ENCODE data around the gene CCDC159. TPM values are rescaled to one million over a fixed set of nuclear protein-coding genes. Genes with fewer than 3 reads are reported as not detected.

The CCDC159 gene
- total RNA-seq, 1 donor from 2014 or later, result 14.6 TPM

GRCh38 chr19:11363881-11364280 lies 17.6 kb downstream of the CCDC159 start:
- H3K4me1 Mint-ChIP-seq (ENCODE audit: low read depth), result no peaks in the 10 kb centered on the region
- H3K9me3 Mint-ChIP-seq, result no peaks in the 10 kb centered on the region

GRCh38 chr19:11364296-11364904 lies 18.1 kb downstream of the CCDC159 start:
- Mint-ChIP-seq H3K4me1 (ENCODE audit: low read depth) (no peaks in the 10 kb centered on the region), H3K9me3 (no peaks in the 10 kb centered on the region), H3K27me3 (ENCODE audit: low read depth) (no peaks in the 10 kb centered on the region), H3K27ac (no peak overlapping the region), H3K4me3 (ENCODE audit: low read depth) (no peak overlapping the region), H3K36me3 (ENCODE audit: low read depth) (peaks cover 3% of the 10 kb centered on the region)
- DNase-seq (ENCODE audit: low spot score), result no peak
- intact Hi-C loops (cut with micrococcal nuclease), result no loop called here

More at GRCh38 chr19:11363881-11364280, 17.6 kb downstream of the CCDC159 start:
- Mint-ChIP-seq H3K27ac (no peak overlapping the region), H3K4me3 (ENCODE audit: low read depth) (no peak overlapping the region), H3K27me3 (ENCODE audit: low read depth) (no peaks in the 10 kb centered on the region), H3K36me3 (ENCODE audit: low read depth) (no peaks in the 10 kb centered on the region)
- no peak for DNase-seq (ENCODE audit: low spot score)
- intact Hi-C loops (cut with micrococcal nuclease), result no loop called here

GRCh38 chr19:11364935-11365334 lies 18.6 kb downstream of the CCDC159 start:
- no peak for DNase-seq (ENCODE audit: low spot score)
- Mint-ChIP-seq H3K36me3 (ENCODE audit: low read depth) (peaks cover 5% of the 10 kb centered on the region), H3K4me3 (ENCODE audit: low read depth) (no peak overlapping the region), H3K27me3 (ENCODE audit: low read depth) (no peaks in the 10 kb centered on the region), H3K9me3 (no peaks in the 10 kb centered on the region), H3K27ac (no peak overlapping the region), H3K4me1 (ENCODE audit: low read depth) (no peaks in the 10 kb centered on the region)
- intact Hi-C loops (cut with micrococcal nuclease), result no loop called here

- no peaks in the 10 kb centered on the region for H3K27me3 Mint-ChIP-seq (ENCODE audit: low read depth)
- intact Hi-C loops (cut with micrococcal nuclease), result no loop called here
- no peak overlapping the region for H3K27ac Mint-ChIP-seq
- DNase-seq (ENCODE audit: low spot score), result no peak
- no peaks in the 10 kb centered on the region for H3K4me1 Mint-ChIP-seq (ENCODE audit: low read depth)
- H3K4me3 Mint-ChIP-seq (ENCODE audit: low read depth), result no peak overlapping the region
- H3K36me3 Mint-ChIP-seq (ENCODE audit: low read depth), result peaks cover 5% of the 10 kb centered on the region
- H3K9me3 Mint-ChIP-seq, result no peaks in the 10 kb centered on the region
These were observed 19.3 kb downstream of the CCDC159 start for GRCh38 chr19:11365557-11366117.

GRCh38 chr19:11367528-11367927 lies 21.2 kb downstream of the CCDC159 start:
- intact Hi-C loops (cut with micrococcal nuclease), result no loop called here
- Mint-ChIP-seq H3K36me3 (ENCODE audit: low read depth) (peaks cover 5% of the 10 kb centered on the region), H3K9me3 (no peaks in the 10 kb centered on the region), H3K27ac (no peak overlapping the region), H3K27me3 (ENCODE audit: low read depth) (no peaks in the 10 kb centered on the region), H3K4me1 (ENCODE audit: low read depth) (no peaks in the 10 kb centered on the region), H3K4me3 (ENCODE audit: low read depth) (no peak overlapping the region)
- no peak for DNase-seq (ENCODE audit: low spot score)

- H3K9me3 Mint-ChIP-seq, result no peaks in the 10 kb centered on the region
- H3K4me3 Mint-ChIP-seq (ENCODE audit: low read depth), result no peak overlapping the region
- H3K4me1 Mint-ChIP-seq (ENCODE audit: low read depth), result peaks cover 7% of the 10 kb centered on the region
- peaks cover 8% of the 10 kb centered on the region for H3K36me3 Mint-ChIP-seq (ENCODE audit: low read depth)
- no peak overlapping the region for H3K27ac Mint-ChIP-seq
- DNase-seq (ENCODE audit: low spot score), result no peak
- intact Hi-C loops (cut with micrococcal nuclease), result loop anchor here (10.0 kb wide), 1 partner anchor 76 kb away; the partner anchor contains the start of gene TSPAN16
- no peaks in the 10 kb centered on the region for H3K27me3 Mint-ChIP-seq (ENCODE audit: low read depth)
These were observed 24.4 kb downstream of the CCDC159 start for GRCh38 chr19:11370744-11371143.

- H3K4me3 Mint-ChIP-seq (ENCODE audit: low read depth), result peak overlapping the region; percentile 38
- H3K27me3 Mint-ChIP-seq (ENCODE audit: low read depth), result no peaks in the 10 kb centered on the region
- peaks cover 23% of the 10 kb centered on the region for H3K36me3 Mint-ChIP-seq (ENCODE audit: low read depth)
- DNase-seq (ENCODE audit: low spot score), result no peak
- intact Hi-C loops (cut with micrococcal nuclease), result loop anchor here (10.0 kb wide), 1 partner anchor 79 kb away; the partner anchor contains the start of gene TSPAN16
- H3K9me3 Mint-ChIP-seq, result no peaks in the 10 kb centered on the region
- H3K27ac Mint-ChIP-seq, result no peak overlapping the region
- H3K4me1 Mint-ChIP-seq (ENCODE audit: low read depth), result peaks cover 22% of the 10 kb centered on the region
These were observed 27.0 kb downstream of the CCDC159 start for GRCh38 chr19:11373166-11373884.

GRCh38 chr19:11373885-11374432 lies 27.6 kb downstream of the CCDC159 start:
- H3K27me3 Mint-ChIP-seq (ENCODE audit: low read depth), result no peaks in the 10 kb centered on the region
- intact Hi-C loops (cut with micrococcal nuclease), result loop anchor here (1.0 to 10.0 kb wide), 4 partner anchors 19 to 79 kb away; partner anchors contain the start of genes CCDC159, ODAD3, PLPPR2 and PRKCSH
- no peak for DNase-seq (ENCODE audit: low spot score)
- no peaks in the 10 kb centered on the region for H3K9me3 Mint-ChIP-seq
- H3K27ac Mint-ChIP-seq, result no peak overlapping the region
- peaks cover 29% of the 10 kb centered on the region for H3K36me3 Mint-ChIP-seq (ENCODE audit: low read depth)
- peaks cover 27% of the 10 kb centered on the region for H3K4me1 Mint-ChIP-seq (ENCODE audit: low read depth)
- no peak overlapping the region for H3K4me3 Mint-ChIP-seq (ENCODE audit: low read depth)

GRCh38 chr19:11374433-11375142 lies 28.3 kb downstream of the CCDC159 start, which contains the start of gene SWSAP1:
TSS of gene SWSAP1 (plus strand) at chr19:11374666. CDS start at chr19:11374681, 15 bp downstream.
- intact Hi-C loops (cut with micrococcal nuclease), result loop anchor here (1.0 to 10.0 kb wide), 4 partner anchors 19 to 80 kb away; partner anchors contain the start of genes CCDC159, ODAD3, PLPPR2 and PRKCSH
- Mint-ChIP-seq H3K27ac (no peak within 1 kb of the TSS), H3K27me3 (ENCODE audit: low read depth) (no peaks in the 10 kb centered on the region), H3K4me3 (ENCODE audit: low read depth) (peak within 1 kb of the TSS; percentile 38), H3K4me1 (ENCODE audit: low read depth) (peaks cover 27% of the 10 kb centered on the region), H3K36me3 (ENCODE audit: low read depth) (peaks cover 24% of the 10 kb centered on the region), H3K9me3 (no peaks in the 10 kb centered on the region)
- peak; percentile 97 for DNase-seq (ENCODE audit: low spot score)

GRCh38 chr19:11375143-11375948 lies 29.0 kb downstream of the CCDC159 start:
- Mint-ChIP-seq H3K27me3 (ENCODE audit: low read depth) (no peaks in the 10 kb centered on the region), H3K4me1 (ENCODE audit: low read depth) (peaks cover 33% of the 10 kb centered on the region), H3K36me3 (ENCODE audit: low read depth) (peaks cover 27% of the 10 kb centered on the region), H3K27ac (no peak overlapping the region), H3K4me3 (ENCODE audit: low read depth) (no peak overlapping the region), H3K9me3 (no peaks in the 10 kb centered on the region)
- peak; percentile 80 for DNase-seq (ENCODE audit: low spot score)
- intact Hi-C loops (cut with micrococcal nuclease), result loop anchor here (2.0 to 10.0 kb wide), 2 partner anchors 29 to 81 kb away; partner anchors contain the start of genes CCDC159, TMEM205 and TSPAN16

- no peaks in the 10 kb centered on the region for H3K9me3 Mint-ChIP-seq
- H3K27ac Mint-ChIP-seq, result peak overlapping the region; percentile 95
- H3K36me3 Mint-ChIP-seq (ENCODE audit: low read depth), result peaks cover 27% of the 10 kb centered on the region
- no peaks in the 10 kb centered on the region for H3K27me3 Mint-ChIP-seq (ENCODE audit: low read depth)
- H3K4me1 Mint-ChIP-seq (ENCODE audit: low read depth), result peaks cover 43% of the 10 kb centered on the region
- intact Hi-C loops (cut with micrococcal nuclease), result loop anchor here (10.0 kb wide), 1 partner anchor 82 kb away; the partner anchor contains the start of gene TSPAN16
- H3K4me3 Mint-ChIP-seq (ENCODE audit: low read depth), result peak overlapping the region; percentile 73
- peak; percentile 36 for DNase-seq (ENCODE audit: low spot score)
These were observed 30.9 kb downstream of the CCDC159 start for GRCh38 chr19:11377237-11377636.

All from activated T-helper 2 cell treated with anti-CD3 and anti-CD28 coated beads, Interferon-gamma antibody, Interleukin-2, Interleukin-4, amounts not matched to agents 10 μg/mL and 5 μg/mL and 100 μg/mL, durations not matched to agents 14 hours and 24 hours and 36 hours (primary cell).